ENCODE data around the gene IGSF6.

IGSF6 gene

GRCh38 chr16:21592191-21592590 is 60.2 kb downstream of the IGSF6 start:
- DNase-seq (ENCODE audit: low read depth, low spot score), result no peak
- in situ Hi-C loops (cut with HindIII; ENCODE audit: low sequenced_read_pairs), result no loop called here
- H3K4me3 ChIP-seq (ENCODE audit: low read depth, low read length), result no peak overlapping the region
- TF ChIP-seq CTCF (IDR thresholded peaks at IDR 0.05; ENCODE audit: low read depth, low read length), result no peak

GRCh38 chr16:21590796-21591195 is 61.6 kb downstream of the IGSF6 start:
- no peak for DNase-seq (ENCODE audit: low read depth, low spot score)
- in situ Hi-C loops (cut with HindIII; ENCODE audit: low sequenced_read_pairs), result no loop called here
- TF ChIP-seq CTCF (IDR thresholded peaks at IDR 0.05; ENCODE audit: low read depth, low read length), result no peak
- H3K4me3 ChIP-seq (ENCODE audit: low read depth, low read length), result no peak overlapping the region

- TF ChIP-seq CTCF (IDR thresholded peaks at IDR 0.05; ENCODE audit: low read depth, low read length), result no peak
- no peak overlapping the region for H3K4me3 ChIP-seq (ENCODE audit: low read depth, low read length)
- in situ Hi-C loops (cut with HindIII; ENCODE audit: low sequenced_read_pairs), result no loop called here
- no peak for DNase-seq (ENCODE audit: low read depth, low spot score)
Observed at GRCh38 chr16:21590287-21590686, 62.1 kb downstream of the IGSF6 start.

GRCh38 chr16:21589551-21589950 is 62.9 kb downstream of the IGSF6 start:
- no peak for TF ChIP-seq CTCF (IDR thresholded peaks at IDR 0.05; ENCODE audit: low read depth, low read length)
- in situ Hi-C loops (cut with HindIII; ENCODE audit: low sequenced_read_pairs), result no loop called here
- no peak overlapping the region for H3K4me3 ChIP-seq (ENCODE audit: low read depth, low read length)
- no peak for DNase-seq (ENCODE audit: low read depth, low spot score)

Measured in astrocyte of the spinal cord (primary cell).